ENCODE results near the gene KCNIP4. TPM values are rescaled to one million over a fixed set of nuclear protein-coding genes. Genes with fewer than 3 reads are reported as not detected.

KCNIP4 gene
- total RNA-seq, 4 donors from 2014 or later, result 0.19 to 0.50 (median 0.34) TPM; not detected in 1

- no peak overlapping the region for H3K4me3 ChIP-seq
- H3K27ac ChIP-seq (replicated peaks in 1 of 4), result no peak overlapping the region
- 39% methylated on average over 2 of the region's 2 CpGs for WGBS
- no peak for DNase-seq (ENCODE audit: extremely low spot score)
- no peaks in the 10 kb centered on the region for H3K27me3 ChIP-seq
- TF ChIP-seq, protein P1, sequence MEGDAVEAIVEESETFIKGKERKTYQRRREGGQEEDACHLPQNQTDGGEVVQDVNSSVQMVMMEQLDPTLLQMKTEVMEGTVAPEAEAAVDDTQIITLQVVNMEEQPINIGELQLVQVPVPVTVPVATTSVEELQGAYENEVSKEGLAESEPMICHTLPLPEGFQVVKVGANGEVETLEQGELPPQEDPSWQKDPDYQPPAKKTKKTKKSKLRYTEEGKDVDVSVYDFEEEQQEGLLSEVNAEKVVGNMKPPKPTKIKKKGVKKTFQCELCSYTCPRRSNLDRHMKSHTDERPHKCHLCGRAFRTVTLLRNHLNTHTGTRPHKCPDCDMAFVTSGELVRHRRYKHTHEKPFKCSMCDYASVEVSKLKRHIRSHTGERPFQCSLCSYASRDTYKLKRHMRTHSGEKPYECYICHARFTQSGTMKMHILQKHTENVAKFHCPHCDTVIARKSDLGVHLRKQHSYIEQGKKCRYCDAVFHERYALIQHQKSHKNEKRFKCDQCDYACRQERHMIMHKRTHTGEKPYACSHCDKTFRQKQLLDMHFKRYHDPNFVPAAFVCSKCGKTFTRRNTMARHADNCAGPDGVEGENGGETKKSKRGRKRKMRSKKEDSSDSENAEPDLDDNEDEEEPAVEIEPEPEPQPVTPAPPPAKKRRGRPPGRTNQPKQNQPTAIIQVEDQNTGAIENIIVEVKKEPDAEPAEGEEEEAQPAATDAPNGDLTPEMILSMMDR (IDR thresholded peaks at IDR 0.05), result no peak
- no peak for TF ChIP-seq POLR2AphosphoS5 (IDR thresholded peaks at IDR 0.05)
- TF ChIP-seq EP300 (IDR thresholded peaks at IDR 0.05), result no peak
- TF ChIP-seq POLR2A (IDR thresholded peaks at IDR 0.05; ENCODE audit: low read depth), result no peak
- peaks cover 0 to 9% (median 7%) of the 10 kb centered on the region in 4 donors for H3K4me1 ChIP-seq
- no peaks in the 10 kb centered on the region for H3K36me3 ChIP-seq
- H3K9me3 ChIP-seq, result no peaks in the 10 kb centered on the region
- intact Hi-C loops (cut with DNase I), result no loop called here
These were observed 721.7 kb downstream of the KCNIP4 start for GRCh38 chr4:21226637-21227538.

GRCh38 chr4:21211846-21212245 is 736.7 kb downstream of the KCNIP4 start:
- TF ChIP-seq EP300 (IDR thresholded peaks at IDR 0.05) (no peak), POLR2AphosphoS5 (IDR thresholded peaks at IDR 0.05) (no peak), POLR2A (IDR thresholded peaks at IDR 0.05; ENCODE audit: low read depth) (no peak)
- TF ChIP-seq, protein P1 (IDR thresholded peaks at IDR 0.05), result no peak
- no peak overlapping the region for H3K27ac ChIP-seq (replicated peaks in 1 of 4)

GRCh38 chr4:21209860-21210259 is 738.7 kb downstream of the KCNIP4 start:
- TF ChIP-seq POLR2A (IDR thresholded peaks at IDR 0.05; ENCODE audit: low read depth), result no peak
- TF ChIP-seq, protein P1 (IDR thresholded peaks at IDR 0.05), result no peak
- no peak for TF ChIP-seq EP300 (IDR thresholded peaks at IDR 0.05)
- no peak for TF ChIP-seq POLR2AphosphoS5 (IDR thresholded peaks at IDR 0.05)
- no peaks in the 10 kb centered on the region for H3K9me3 ChIP-seq
- 23% methylated on average over 2 of the region's 2 CpGs for WGBS
- H3K36me3 ChIP-seq, result no peaks in the 10 kb centered on the region
- no peaks in the 10 kb centered on the region for H3K27me3 ChIP-seq
- H3K4me1 ChIP-seq, result no peaks in the 10 kb centered on the region
- no peak overlapping the region for H3K27ac ChIP-seq (replicated peaks in 1 of 4)
- no peak overlapping the region for H3K4me3 ChIP-seq
- intact Hi-C loops (cut with DNase I), result no loop called here
- no peak for DNase-seq (ENCODE audit: extremely low spot score)

More at GRCh38 chr4:21211846-21212245, 736.7 kb downstream of the KCNIP4 start:
- Histone ChIP-seq H3K36me3 (no peaks in the 10 kb centered on the region), H3K9me3 (no peaks in the 10 kb centered on the region), H3K4me1 (no peaks in the 10 kb centered on the region), H3K4me3 (no peak overlapping the region), H3K27me3 (no peaks in the 10 kb centered on the region)
- intact Hi-C loops (cut with DNase I), result no loop called here
- DNase-seq (ENCODE audit: extremely low spot score), result no peak

DNA sequence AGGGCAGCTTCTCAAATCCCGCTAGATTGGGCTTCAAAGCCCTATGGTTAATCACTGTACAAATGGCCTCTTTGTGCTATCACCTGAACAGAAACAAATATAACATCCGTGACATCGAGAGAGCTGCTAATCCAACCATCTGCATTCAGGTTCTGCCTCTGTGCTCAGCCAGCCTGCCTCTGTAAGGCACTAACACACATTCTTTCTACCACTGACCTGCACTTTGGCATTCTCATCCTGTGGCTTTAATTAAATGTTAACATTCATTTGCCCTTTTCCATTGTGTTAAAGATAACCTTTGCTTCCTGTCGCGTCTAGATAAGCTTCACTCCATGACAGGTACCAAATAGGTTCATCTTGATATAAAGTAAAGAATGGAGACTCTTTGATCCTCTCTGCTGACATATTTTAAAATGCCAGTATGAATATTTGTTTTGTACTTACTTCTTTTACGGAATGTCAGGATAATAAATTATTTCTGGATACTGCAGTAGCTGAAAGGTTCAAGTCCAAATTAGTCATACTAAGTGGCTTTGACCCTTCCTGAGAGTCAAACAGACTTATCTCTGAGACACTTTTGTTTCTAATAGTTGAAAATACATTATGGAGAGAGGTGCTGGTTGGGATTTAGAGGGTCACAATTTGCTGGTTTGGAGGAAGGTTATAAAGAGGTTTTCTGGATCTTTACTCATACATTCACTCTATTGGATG is 742.6 kb downstream of the KCNIP4 start:
- Histone ChIP-seq H3K27me3 (no peaks in the 10 kb centered on the region), H3K27ac (replicated peaks in 1 of 4) (no peak overlapping the region), H3K36me3 (no peaks in the 10 kb centered on the region), H3K9me3 (no peaks in the 10 kb centered on the region), H3K4me1 (no peaks in the 10 kb centered on the region), H3K4me3 (no peak overlapping the region)
- TF ChIP-seq POLR2AphosphoS5 (IDR thresholded peaks at IDR 0.05) (no peak), EP300 (IDR thresholded peaks at IDR 0.05) (no peak), POLR2A (IDR thresholded peaks at IDR 0.05; ENCODE audit: low read depth) (no peak)
- TF ChIP-seq, protein P1 (IDR thresholded peaks at IDR 0.05), result no peak
- DNase-seq (ENCODE audit: extremely low spot score), result no peak
- intact Hi-C loops (cut with DNase I), result no loop called here
- whole genome bisulfite sequencing, result 44% methylated on average over 6 of the region's 6 CpGs

All from esophagus muscularis mucosa (tissue), 4 donors.